ENCODE results near the gene CYP26C1. TPM values are rescaled to one million over a fixed set of nuclear protein-coding genes. Genes with fewer than 3 reads are reported as not detected.

Gene CYP26C1
- total RNA-seq (under 1 TPM; 0.31 to 0.68 TPM), polyA plus RNA-seq (ENCODE audit: insufficient read depth, low read depth, low replicate concordance) (0.17 TPM)
- long read RNA-seq, donor 1 = 0 reads
- long read RNA-seq, donor 2 = 0 reads

- H3K27me3 ChIP-seq = no peaks in the 10 kb centered on the region
- 49 to 64% methylated on average over 60 to 67 of the region's 67 CpGs for WGBS, 2 donors
Measured at GRCh38 chr10:93059975-93060886, at the start of gene CYP26C1. TSS of gene CYP26C1 (plus strand) at chr10:93060798. CDS start at chr10:93061264, 466 bp downstream.

GRCh38 chr10:93015722-93016121 lies 44.9 kb upstream of the CYP26C1 start:
- Histone ChIP-seq H3K4me3 (no peak overlapping the region), H3K27ac (no peak overlapping the region), H3K36me3 (ENCODE audit: low read depth, missing control alignments) (no peaks in the 10 kb centered on the region), H3K9me3 (no peaks in the 10 kb centered on the region), H3K27me3 (no peaks in the 10 kb centered on the region), H3K4me1 (no peaks in the 10 kb centered on the region)
- intact Hi-C loops (cut with DNase I; ENCODE audit: low total_unique reads) = no loop called here
- TF ChIP-seq CTCF (IDR thresholded peaks at IDR 0.05) (no peak), POLR2A (IDR thresholded peaks at IDR 0.05) (no peak)
- 89 to 91% methylated on average over 3 of the region's 3 CpGs for WGBS, 2 donors
- no peak for DNase-seq

More at GRCh38 chr10:93059975-93060886, at the start of gene CYP26C1:
- peaks cover 9% of the 10 kb centered on the region for H3K4me1 ChIP-seq
- TF ChIP-seq POLR2A (IDR thresholded peaks at IDR 0.05) (no peak), CTCF (IDR thresholded peaks at IDR 0.05) (no peak)
- H3K4me3 ChIP-seq = peak within 1 kb of the TSS in 1 of 2 donors; percentile 36
- no peak for DNase-seq
- no peaks in the 10 kb centered on the region for H3K36me3 ChIP-seq (ENCODE audit: low read depth, missing control alignments)
- no peaks in the 10 kb centered on the region for H3K9me3 ChIP-seq
- intact Hi-C loops (cut with DNase I; ENCODE audit: low total_unique reads) = loop anchor here (10.0 kb wide), 1 partner anchor 255 kb away; no protein-coding TSS in a partner anchor
- no peak within 1 kb of the TSS for H3K27ac ChIP-seq

GRCh38 chr10:93023013-93023650 lies 37.5 kb upstream of the CYP26C1 start:
- Histone ChIP-seq H3K4me1 (no peaks in the 10 kb centered on the region), H3K27me3 (no peaks in the 10 kb centered on the region), H3K4me3 (no peak overlapping the region), H3K36me3 (ENCODE audit: low read depth, missing control alignments) (no peaks in the 10 kb centered on the region), H3K27ac (no peak overlapping the region), H3K9me3 (no peaks in the 10 kb centered on the region)
- 90% methylated on average over 4 of the region's 4 CpGs for WGBS, 2 donors
- intact Hi-C loops (cut with DNase I; ENCODE audit: low total_unique reads) = no loop called here
- TF ChIP-seq POLR2A (IDR thresholded peaks at IDR 0.05) (no peak), CTCF (IDR thresholded peaks at IDR 0.05) (no peak)
- no peak for DNase-seq

GRCh38 chr10:93026072-93026471 lies 34.5 kb upstream of the CYP26C1 start:
- Histone ChIP-seq H3K9me3 (no peaks in the 10 kb centered on the region), H3K36me3 (ENCODE audit: low read depth, missing control alignments) (no peaks in the 10 kb centered on the region), H3K4me3 (no peak overlapping the region), H3K27ac (no peak overlapping the region), H3K27me3 (no peaks in the 10 kb centered on the region), H3K4me1 (no peaks in the 10 kb centered on the region)
- intact Hi-C loops (cut with DNase I; ENCODE audit: low total_unique reads) = no loop called here
- WGBS, 2 donors = 74% methylated on average over 2 of the region's 2 CpGs
- TF ChIP-seq POLR2A (IDR thresholded peaks at IDR 0.05) (no peak), CTCF (IDR thresholded peaks at IDR 0.05) (no peak)
- no peak for DNase-seq
